ENCODE results near the gene FBXO27. TPM values are rescaled to one million over a fixed set of nuclear protein-coding genes. Genes with fewer than 3 reads are reported as not detected.

The FBXO27 gene
- total and polyA plus RNA-seq, 2 of the 8 experiments (the other 6 are each of a cell fraction or from before 2014, with no cell fraction given) = 10.9 to 25.5 TPM

- no peaks in the 10 kb centered on the region for H3K36me3 ChIP-seq (ENCODE audit: control insufficient read depth in 2 of 4, insufficient read depth in 4 of 4, low read length in 3 of 4)
- no peaks in the 10 kb centered on the region for H3K23me2 ChIP-seq (ENCODE audit: low read depth, low read length)
- no peak overlapping the region for H4K91ac ChIP-seq (replicated peaks; ENCODE audit: insufficient read length, low read length)
- DNase-seq (ENCODE audit: low read depth in 1 of 2, low spot score in 2 of 2) (no peak), FAIRE-seq (no peak)
- no peak overlapping the region for H3K56ac ChIP-seq (replicated peaks; ENCODE audit: insufficient read length, low read depth, low read length)
- H3K9ac ChIP-seq (replicated peaks in 1 of 4; ENCODE audit: extremely low read depth in 1 of 4, low read depth in 3 of 4, low read length in 3 of 4) = no peak overlapping the region
- H3K79me2 ChIP-seq (ENCODE audit: control insufficient read depth in 1 of 2, insufficient read depth in 2 of 2, low read length in 2 of 2) = no peaks in the 10 kb centered on the region
- no peak overlapping the region for H3K18ac ChIP-seq (ENCODE audit: extremely low read depth, low read length)
- H3K4me1 ChIP-seq (replicated peaks in 1 of 4; ENCODE audit: control insufficient read depth in 3 of 4, insufficient read depth in 4 of 4, low read length in 3 of 4) = 0 out of 7 replicates have a peak, but pooled peaks cover 0 to 2% (median 0%) of the 10 kb centered on the region in 4 experiments
- no peak overlapping the region for H2AFZ ChIP-seq (ENCODE audit: low read length)
- no peaks in the 10 kb centered on the region for H3K79me1 ChIP-seq (ENCODE audit: low read depth, low read length)
- no peaks in the 10 kb centered on the region for H3K9me3 ChIP-seq (ENCODE audit: insufficient read depth in 2 of 2, low read depth in 1 of 2, low read length in 1 of 2)
- H2BK120ac ChIP-seq (replicated peaks; ENCODE audit: low read depth, low read length) = no peak overlapping the region
- H2BK5ac ChIP-seq (ENCODE audit: low read depth, low read length) = no peak overlapping the region
- H4K8ac ChIP-seq (ENCODE audit: extremely low read depth, insufficient read depth, low read length) = no peak overlapping the region
- H4K20me1 ChIP-seq (replicated peaks in 1 of 2; ENCODE audit: control insufficient read depth in 1 of 2, insufficient read depth in 2 of 2, low read length in 2 of 2) = no peaks in the 10 kb centered on the region
- no peak overlapping the region for H2BK15ac ChIP-seq (ENCODE audit: low read length)
- no peak overlapping the region for H2BK12ac ChIP-seq (ENCODE audit: low read depth, low read length)
- WGBS, 2 experiments (ENCODE audit: extremely low coverage in 1 of 2, insufficient coverage in 1 of 2, insufficient read length in 1 of 2, insufficient replicate concordance in 2 of 2, low coverage in 1 of 2, low lambda C conversion rate in 2 of 2, missing lambda C conversion rate in 1 of 2) = 89% methylated on average over 6 of the region's 6 CpGs; no CpG with 5 or more reads in 1 of the 2 experiments
- POLR2A ChIA-PET (ENCODE audit: partially characterized antibody) = no interaction called here
- CTCF ChIA-PET (ENCODE audit: partially characterized antibody) = interaction anchor here (0.6 to 0.9 kb wide), 2 partner anchors 13 to 30 kb away, joined by 3 read pairs; no protein-coding TSS in a partner anchor
- no peak overlapping the region for H3K4me2 ChIP-seq (ENCODE audit: insufficient read depth in 1 of 2, low read depth in 2 of 2, low read length in 2 of 2)
- no peaks in the 10 kb centered on the region for H3K27me3 ChIP-seq (replicated peaks in 1 of 4; ENCODE audit: control insufficient read depth in 3 of 4, extremely low read depth in 1 of 4, insufficient read depth in 3 of 4, low read length in 3 of 4)
- no peak overlapping the region for H3K27ac ChIP-seq (ENCODE audit: low read depth, low read length)
- TF ChIP-seq NRF1 (IDR thresholded peaks at IDR 0.05; ENCODE audit: low read depth, low read length) = no peak
- no peak for TF ChIP-seq GABPA (IDR thresholded peaks at IDR 0.05; ENCODE audit: borderline replicate concordance, insufficient read depth, low read length)
- no peak for TF ChIP-seq RBBP5 (IDR thresholded peaks at IDR 0.05; ENCODE audit: borderline replicate concordance, low read depth, low read length)
- TF ChIP-seq EGR1 (IDR thresholded peaks at IDR 0.05; ENCODE audit: borderline replicate concordance, low read depth, low read length) = no peak
- no peak for TF ChIP-seq CEBPB (IDR thresholded peaks at IDR 0.05; ENCODE audit: low read depth, low read length)
- no peak for TF ChIP-seq CBX5 (IDR thresholded peaks at IDR 0.05; ENCODE audit: low read depth, low read length)
- no peak for TF ChIP-seq ASH2L (IDR thresholded peaks at IDR 0.05; ENCODE audit: low read length)
- TF ChIP-seq POLR2AphosphoS5 (IDR thresholded peaks at IDR 0.05; ENCODE audit: low read depth, low read length) = no peak
- no peak for TF ChIP-seq TEAD4 (IDR thresholded peaks at IDR 0.05; ENCODE audit: low read depth, low read length)
- no peak for TF ChIP-seq TAF1 (IDR thresholded peaks at IDR 0.05; ENCODE audit: low read depth, low read length)
- TF ChIP-seq POLR2A (IDR thresholded peaks at IDR 0.05; ENCODE audit: control extremely low read depth in 1 of 2, low read depth in 2 of 2, low read length in 2 of 2) = no peak
- TF ChIP-seq CREB1 (IDR thresholded peaks at IDR 0.05) = no peak
- TF ChIP-seq, protein P1, sequence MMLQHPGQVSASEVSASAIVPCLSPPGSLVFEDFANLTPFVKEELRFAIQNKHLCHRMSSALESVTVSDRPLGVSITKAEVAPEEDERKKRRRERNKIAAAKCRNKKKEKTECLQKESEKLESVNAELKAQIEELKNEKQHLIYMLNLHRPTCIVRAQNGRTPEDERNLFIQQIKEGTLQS (IDR thresholded peaks at IDR 0.05; ENCODE audit: insufficient read depth, low read depth, low read length) = no peak
- no peak for TF ChIP-seq SRF (IDR thresholded peaks at IDR 0.05; ENCODE audit: low read depth, low read length)
- no peak overlapping the region for H3K23ac ChIP-seq (ENCODE audit: insufficient read length)
- H3K14ac ChIP-seq (ENCODE audit: insufficient read length) = no peak overlapping the region
- H3K4me3 ChIP-seq (ENCODE audit: extremely low read depth in 1 of 4, insufficient read depth in 2 of 4, low read depth in 3 of 4, low read length in 4 of 4) = no peak overlapping the region
- H2BK20ac ChIP-seq (ENCODE audit: low read length) = no peak overlapping the region
- H4K5ac ChIP-seq (ENCODE audit: insufficient read length, low read depth, low read length) = no peak overlapping the region
- no peak overlapping the region for H3K4ac ChIP-seq (replicated peaks; ENCODE audit: insufficient read length, low read depth, low read length)
- H2AK5ac ChIP-seq (ENCODE audit: low read depth, low read length) = no peak overlapping the region
These were observed 24.2 kb downstream of the FBXO27 start for GRCh38 chr19:39008137-39008536.

Data from H1 (cell line).